Dedifferentiated amniotic fluid mesenchymal stem cell (primary cell): Measurements from ENCODE around the gene KLHDC8A.
"Not testable (repeated sequence)": the region's sequence is repeated elsewhere in the genome, so short reads cannot be mapped to it uniquely, and the experiment has no call there.

Experiments
- DNase-seq: peaks from one replicate; pipeline ENCODE4 v3.0.0-alpha.2; 2016; ENCODE audit errors: extremely low spot score

The KLHDC8A gene

GRCh38 chr1:205371871-205372660 lies 15.3 kb upstream of the KLHDC8A start:
- peak; percentile 56 for DNase-seq

GRCh38 chr1:205370780-205371179 lies 14.1 kb upstream of the KLHDC8A start:
- no peak for DNase-seq

- no peak for DNase-seq
Observed at GRCh38 chr1:205369701-205370123, 13.0 kb upstream of the KLHDC8A start.

- no peak for DNase-seq
Observed at GRCh38 chr1:205368478-205368877, 11.8 kb upstream of the KLHDC8A start.

- no peak for DNase-seq
Observed at GRCh38 chr1:205365945-205366463, 9.3 kb upstream of the KLHDC8A start.

GRCh38 chr1:205365086-205365485 lies 8.4 kb upstream of the KLHDC8A start:
- DNase-seq: not testable (repeated sequence)

GRCh38 chr1:205360891-205361290 lies 4.2 kb upstream of the KLHDC8A start:
- no peak for DNase-seq

- DNase-seq: no peak
Observed at GRCh38 chr1:205359771-205360565, 3.2 kb upstream of the KLHDC8A start.

- no peak for DNase-seq
Observed at GRCh38 chr1:205358579-205358978, 1.9 kb upstream of the KLHDC8A start.

GRCh38 chr1:205357567-205357966 lies 845 bp upstream of the KLHDC8A start:
- no peak for DNase-seq

GRCh38 chr1:205355075-205355453 lies 1.7 kb downstream of the KLHDC8A start:
- DNase-seq: no peak

GRCh38 chr1:205354259-205355074 lies 2.3 kb downstream of the KLHDC8A start:
- DNase-seq: peak; percentile 78

- no peak for DNase-seq
Observed at GRCh38 chr1:205353612-205354011, 3.1 kb downstream of the KLHDC8A start.

GRCh38 chr1:205353191-205353590 lies 3.5 kb downstream of the KLHDC8A start:
- DNase-seq: no peak

GRCh38 chr1:205351984-205352713 lies 4.6 kb downstream of the KLHDC8A start:
- DNase-seq: no peak

GRCh38 chr1:205350691-205351141 lies 6.0 kb downstream of the KLHDC8A start:
- no peak for DNase-seq

- no peak for DNase-seq
Observed at GRCh38 chr1:205350124-205350523, 6.6 kb downstream of the KLHDC8A start.

- no peak for DNase-seq
Observed at GRCh38 chr1:205348554-205349487, 7.9 kb downstream of the KLHDC8A start.

GRCh38 chr1:205346956-205347574 lies 9.7 kb downstream of the KLHDC8A start:
- no peak for DNase-seq

- DNase-seq: no peak
Observed at GRCh38 chr1:205345761-205346160, 11.0 kb downstream of the KLHDC8A start.
